ENCODE measurements around the gene GIMAP7. TPM values are rescaled to one million over a fixed set of nuclear protein-coding genes. Genes with fewer than 3 reads are reported as not detected.
"Not testable (repeated sequence)": the region's sequence is repeated elsewhere in the genome, so short reads cannot be mapped to it uniquely, and the experiment has no call there.

Gene GIMAP7
- total RNA-seq, 1 donor from 2014 or later = not detected

DNA sequence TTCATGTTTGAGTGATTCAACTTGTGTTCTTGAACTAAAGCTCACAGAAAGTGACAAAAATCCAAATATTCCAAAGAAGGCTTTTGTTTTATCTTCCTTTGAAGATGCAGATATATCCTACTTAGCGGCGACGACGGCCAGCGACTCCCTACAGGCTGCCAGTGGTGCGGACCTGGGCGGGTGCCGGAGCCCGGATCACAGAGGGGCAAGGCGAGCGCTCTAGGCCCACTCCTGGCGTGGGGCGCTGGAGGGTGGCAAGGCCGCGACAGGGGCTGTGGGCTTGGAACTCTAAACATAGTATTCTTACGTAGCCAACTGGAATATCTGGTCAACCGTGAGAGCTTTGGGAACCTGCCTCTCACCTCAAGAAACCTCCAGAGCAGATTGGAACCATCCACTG, 914 bp upstream of the GIMAP7 start:
- no peaks in the 10 kb centered on the region for H3K4me1 Mint-ChIP-seq
- TF ChIP-seq, protein P1, sequence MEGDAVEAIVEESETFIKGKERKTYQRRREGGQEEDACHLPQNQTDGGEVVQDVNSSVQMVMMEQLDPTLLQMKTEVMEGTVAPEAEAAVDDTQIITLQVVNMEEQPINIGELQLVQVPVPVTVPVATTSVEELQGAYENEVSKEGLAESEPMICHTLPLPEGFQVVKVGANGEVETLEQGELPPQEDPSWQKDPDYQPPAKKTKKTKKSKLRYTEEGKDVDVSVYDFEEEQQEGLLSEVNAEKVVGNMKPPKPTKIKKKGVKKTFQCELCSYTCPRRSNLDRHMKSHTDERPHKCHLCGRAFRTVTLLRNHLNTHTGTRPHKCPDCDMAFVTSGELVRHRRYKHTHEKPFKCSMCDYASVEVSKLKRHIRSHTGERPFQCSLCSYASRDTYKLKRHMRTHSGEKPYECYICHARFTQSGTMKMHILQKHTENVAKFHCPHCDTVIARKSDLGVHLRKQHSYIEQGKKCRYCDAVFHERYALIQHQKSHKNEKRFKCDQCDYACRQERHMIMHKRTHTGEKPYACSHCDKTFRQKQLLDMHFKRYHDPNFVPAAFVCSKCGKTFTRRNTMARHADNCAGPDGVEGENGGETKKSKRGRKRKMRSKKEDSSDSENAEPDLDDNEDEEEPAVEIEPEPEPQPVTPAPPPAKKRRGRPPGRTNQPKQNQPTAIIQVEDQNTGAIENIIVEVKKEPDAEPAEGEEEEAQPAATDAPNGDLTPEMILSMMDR (conservative IDR thresholded peaks at IDR 0.05) = no peak
- no peak overlapping the region for H3K27ac Mint-ChIP-seq (ENCODE audit: unreplicated experiment)
- DNase-seq (ENCODE audit: low read depth, low spot score) = no peak
- H3K4me3 Mint-ChIP-seq = no peak overlapping the region
- H3K36me3 Mint-ChIP-seq (ENCODE audit: low read depth) = no peaks in the 10 kb centered on the region
- no peaks in the 10 kb centered on the region for H3K9me3 Mint-ChIP-seq
- peaks cover 13% of the 10 kb centered on the region for H3K27me3 Mint-ChIP-seq (ENCODE audit: low read depth)

DNA sequence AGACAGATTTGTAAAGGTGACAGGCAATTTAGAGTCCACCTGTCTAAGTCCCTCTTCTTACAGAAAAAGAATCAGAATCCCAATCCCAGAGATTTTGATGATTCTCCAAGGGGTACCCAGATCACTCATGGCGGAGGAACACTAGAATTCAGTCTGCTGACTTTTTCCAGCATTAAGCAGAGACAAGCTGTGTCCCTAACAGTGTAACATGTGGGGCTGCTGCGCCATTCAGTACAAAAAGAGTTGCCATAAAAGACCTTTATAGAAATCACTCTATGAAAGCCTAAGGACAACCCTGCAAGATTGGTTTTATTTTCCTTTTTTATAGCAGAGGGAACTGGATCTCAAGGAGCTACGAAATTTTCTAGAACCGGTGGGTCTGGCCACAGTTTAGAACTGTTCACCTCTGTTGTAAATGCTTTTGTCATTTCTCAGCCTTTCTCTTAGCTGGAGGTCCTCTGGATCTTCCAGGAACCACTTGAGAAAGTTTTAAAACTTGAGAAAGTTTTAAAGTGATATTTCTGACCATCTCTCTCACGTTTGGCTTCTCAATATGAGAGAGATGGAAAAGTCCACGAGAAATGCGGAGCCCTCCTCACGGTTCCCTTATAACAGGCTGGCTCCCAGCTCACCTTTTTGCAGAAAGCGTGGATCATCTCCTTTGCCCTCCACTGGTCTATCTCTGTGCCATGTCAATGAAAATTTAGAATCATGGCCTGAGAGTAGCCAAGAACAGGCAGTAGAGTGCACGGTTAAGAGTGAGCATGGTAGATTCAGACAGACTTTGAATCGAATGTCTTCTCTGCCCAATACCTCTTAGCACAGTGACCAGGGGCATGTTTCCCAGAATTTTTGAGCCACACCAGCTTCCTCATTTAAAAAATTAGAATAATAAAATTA, 826 bp downstream of the GIMAP7 start:
- DNase-seq (ENCODE audit: low read depth, low spot score) = no peak
- H3K36me3 Mint-ChIP-seq (ENCODE audit: low read depth) = no peaks in the 10 kb centered on the region
- no peaks in the 10 kb centered on the region for H3K9me3 Mint-ChIP-seq
- TF ChIP-seq, protein P1 (conservative IDR thresholded peaks at IDR 0.05) = no peak
- H3K27me3 Mint-ChIP-seq (ENCODE audit: low read depth) = peaks cover 18% of the 10 kb centered on the region
- no peak overlapping the region for H3K4me3 Mint-ChIP-seq
- H3K27ac Mint-ChIP-seq (ENCODE audit: unreplicated experiment) = no peak overlapping the region
- H3K4me1 Mint-ChIP-seq = no peaks in the 10 kb centered on the region

DNA sequence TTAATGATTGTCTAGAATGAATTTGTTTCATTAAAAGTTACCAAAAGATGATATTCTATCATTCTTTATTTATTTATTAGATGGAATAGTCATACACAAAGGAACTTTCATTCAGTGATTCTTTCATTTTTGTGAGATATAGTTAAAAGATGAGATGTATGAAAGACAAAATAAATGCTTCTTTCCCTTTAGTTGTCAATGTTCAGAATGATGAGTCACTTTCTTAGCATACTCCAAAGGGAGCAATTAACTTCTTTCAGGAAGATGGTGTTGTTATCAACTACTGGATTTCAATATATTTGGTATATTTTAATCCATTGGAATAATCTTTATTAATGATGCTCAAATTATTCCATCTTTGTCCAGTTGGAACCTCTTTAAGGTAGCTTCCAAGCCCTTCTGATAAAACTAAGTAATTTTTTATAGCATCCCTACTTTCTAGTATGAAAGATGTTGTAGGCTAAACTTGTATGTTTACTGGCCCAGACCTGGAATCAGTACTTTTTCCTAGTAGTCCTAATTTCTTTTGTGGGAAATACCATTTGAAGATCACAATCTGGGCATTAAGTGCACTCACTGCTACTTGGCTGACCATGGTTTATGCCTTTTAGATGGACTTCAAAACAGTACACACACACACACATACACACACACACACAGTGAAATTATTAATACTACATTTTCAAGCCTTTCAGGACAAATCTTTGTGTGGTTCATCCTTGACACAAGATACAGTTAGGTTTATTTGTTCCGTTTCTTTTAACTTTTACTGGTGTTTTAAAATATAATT, 2.5 kb downstream of the GIMAP7 start:
- H3K9me3 Mint-ChIP-seq = no peaks in the 10 kb centered on the region
- no peak for DNase-seq (ENCODE audit: low read depth, low spot score)

DNA sequence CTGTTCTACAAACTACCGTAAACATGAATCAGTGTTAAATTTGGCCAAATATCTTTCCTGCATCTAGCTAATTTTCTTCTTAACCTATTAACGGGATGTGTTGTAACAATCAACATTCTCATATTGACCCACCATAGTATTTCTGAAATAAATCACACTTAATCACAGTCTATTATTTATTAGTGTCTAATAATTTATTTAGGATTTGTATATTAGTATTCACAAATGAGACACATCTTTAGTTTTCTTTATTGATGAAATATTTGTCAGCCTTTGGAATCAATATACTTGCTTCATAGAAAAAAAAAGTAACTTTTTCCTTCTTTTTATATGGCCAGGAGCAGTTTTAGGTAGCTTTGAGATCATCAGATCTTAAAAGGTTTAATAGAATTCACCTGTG, 4.6 kb downstream of the GIMAP7 start:
- Mint-ChIP-seq H3K27ac (ENCODE audit: unreplicated experiment) (no peak overlapping the region), H3K9me3 (no peaks in the 10 kb centered on the region), H3K27me3 (ENCODE audit: low read depth) (peaks cover 38% of the 10 kb centered on the region), H3K36me3 (ENCODE audit: low read depth) (no peaks in the 10 kb centered on the region), H3K4me3 (no peak overlapping the region), H3K4me1 (no peaks in the 10 kb centered on the region)
- DNase-seq (ENCODE audit: low read depth, low spot score) = no peak
- TF ChIP-seq, protein P1 (conservative IDR thresholded peaks at IDR 0.05) = no peak

More for the DNA sequence above, 2.5 kb downstream of the GIMAP7 start:
- H3K27ac Mint-ChIP-seq (ENCODE audit: unreplicated experiment) = no peak overlapping the region
- H3K27me3 Mint-ChIP-seq (ENCODE audit: low read depth) = peaks cover 24% of the 10 kb centered on the region
- TF ChIP-seq, protein P1 (conservative IDR thresholded peaks at IDR 0.05) = no peak
- no peaks in the 10 kb centered on the region for H3K4me1 Mint-ChIP-seq
- no peaks in the 10 kb centered on the region for H3K36me3 Mint-ChIP-seq (ENCODE audit: low read depth)
- no peak overlapping the region for H3K4me3 Mint-ChIP-seq

DNA sequence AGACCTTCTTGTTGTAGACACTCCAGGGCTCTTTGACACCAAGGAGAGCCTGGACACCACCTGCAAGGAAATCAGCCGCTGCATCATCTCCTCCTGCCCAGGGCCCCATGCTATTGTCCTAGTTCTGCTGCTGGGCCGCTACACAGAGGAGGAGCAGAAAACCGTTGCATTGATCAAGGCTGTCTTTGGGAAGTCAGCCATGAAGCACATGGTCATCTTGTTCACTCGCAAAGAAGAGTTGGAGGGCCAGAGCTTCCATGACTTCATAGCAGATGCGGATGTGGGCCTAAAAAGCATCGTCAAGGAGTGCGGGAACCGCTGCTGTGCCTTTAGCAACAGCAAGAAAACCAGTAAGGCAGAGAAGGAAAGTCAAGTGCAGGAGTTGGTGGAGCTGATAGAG, 5.5 kb downstream of the GIMAP7 start:
- TF ChIP-seq, protein P1 (conservative IDR thresholded peaks at IDR 0.05) = no peak
- Mint-ChIP-seq H3K27me3 (ENCODE audit: low read depth) (peaks cover 33% of the 10 kb centered on the region), H3K4me3 (no peak overlapping the region), H3K36me3 (ENCODE audit: low read depth) (no peaks in the 10 kb centered on the region), H3K9me3 (no peaks in the 10 kb centered on the region), H3K27ac (ENCODE audit: unreplicated experiment) (no peak overlapping the region), H3K4me1 (no peaks in the 10 kb centered on the region)
- no peak for DNase-seq (ENCODE audit: low read depth, low spot score)

DNA sequence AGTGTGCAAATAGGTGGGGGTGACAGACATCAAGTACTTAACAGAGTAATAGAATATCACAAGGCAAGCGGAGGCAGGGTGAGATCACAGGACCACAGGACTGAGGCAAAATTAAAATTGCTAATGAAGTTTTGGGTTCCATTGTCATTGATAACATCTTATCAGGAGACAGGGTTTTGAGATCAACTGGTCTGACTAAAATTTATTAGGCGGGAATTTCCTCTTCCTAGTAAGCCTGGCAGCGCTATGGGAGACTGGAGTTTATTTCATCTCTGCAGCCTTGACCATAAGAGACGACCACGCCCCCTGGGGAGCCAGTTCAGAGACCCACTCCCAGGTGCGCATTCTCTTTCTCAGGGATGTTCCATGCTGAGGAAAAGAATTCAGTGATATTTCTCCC, 8.3 kb downstream of the GIMAP7 start:
- not testable (repeated sequence) for H3K27ac Mint-ChIP-seq (ENCODE audit: unreplicated experiment); DNase-seq (ENCODE audit: low read depth, low spot score); H3K9me3 Mint-ChIP-seq; H3K4me1 Mint-ChIP-seq; H3K4me3 Mint-ChIP-seq; H3K36me3 Mint-ChIP-seq (ENCODE audit: low read depth)
- peaks cover 29% of the 10 kb centered on the region for H3K27me3 Mint-ChIP-seq (ENCODE audit: low read depth)

Data from neural crest cell (in vitro differentiated cells).